ENCODE data around the gene IL11.

DNA sequence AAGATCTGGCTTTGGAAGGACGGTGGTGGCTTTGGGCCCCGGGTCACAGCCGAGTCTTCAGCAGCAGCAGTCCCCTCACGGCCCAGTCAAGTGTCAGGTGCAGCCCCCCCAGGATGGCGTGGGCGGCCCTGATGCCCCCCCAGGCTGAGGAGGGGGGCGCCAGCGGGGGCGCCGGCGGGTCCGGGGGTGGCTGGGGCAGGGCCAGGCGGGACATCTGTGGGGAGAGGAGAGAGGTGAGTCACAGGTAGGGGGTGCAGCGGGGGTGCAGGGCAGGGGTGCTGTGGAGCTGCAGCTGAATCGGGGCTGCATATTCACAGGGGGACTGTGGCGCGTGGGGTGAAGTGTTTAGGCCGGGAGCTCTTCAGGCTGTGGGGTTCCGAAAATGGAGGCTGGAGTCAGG is 4.3 kb downstream of the IL11 start:
- no peak for TF ChIP-seq EZH2phosphoT487 (IDR thresholded peaks at IDR 0.05; ENCODE audit: insufficient read depth, low read depth)
- no peak for TF ChIP-seq EZH2 (IDR thresholded peaks at IDR 0.05; ENCODE audit: insufficient read depth, poor library complexity, severe bottlenecking)
